ENCODE results near the gene NRSN1.
"Not testable (repeated sequence)": the region's sequence is repeated elsewhere in the genome, so short reads cannot be mapped to it uniquely, and the experiment has no call there.

NRSN1 gene

DNA sequence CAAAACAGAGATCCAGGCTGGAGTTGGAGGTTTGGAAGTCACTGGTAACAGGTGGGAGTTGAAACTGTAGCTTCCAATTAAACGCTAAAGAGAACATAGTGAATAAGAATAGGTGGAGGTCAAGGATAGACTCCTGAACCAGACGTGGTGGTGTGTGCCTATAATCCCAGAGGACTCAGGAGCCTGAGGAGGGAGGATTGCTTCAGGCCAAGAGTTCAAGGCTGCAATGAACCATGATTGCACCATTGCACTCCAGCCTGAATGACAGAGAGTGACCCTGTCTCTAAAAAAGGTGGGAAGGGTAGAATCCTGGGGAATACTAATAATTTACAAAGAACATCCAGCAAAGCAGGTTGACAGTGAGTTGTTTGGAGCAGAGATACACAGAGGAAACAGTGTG is 13.6 kb downstream of the NRSN1 start:
- no peak overlapping the region for H3K27ac ChIP-seq
- no peak overlapping the region for H3K4me3 ChIP-seq

DNA sequence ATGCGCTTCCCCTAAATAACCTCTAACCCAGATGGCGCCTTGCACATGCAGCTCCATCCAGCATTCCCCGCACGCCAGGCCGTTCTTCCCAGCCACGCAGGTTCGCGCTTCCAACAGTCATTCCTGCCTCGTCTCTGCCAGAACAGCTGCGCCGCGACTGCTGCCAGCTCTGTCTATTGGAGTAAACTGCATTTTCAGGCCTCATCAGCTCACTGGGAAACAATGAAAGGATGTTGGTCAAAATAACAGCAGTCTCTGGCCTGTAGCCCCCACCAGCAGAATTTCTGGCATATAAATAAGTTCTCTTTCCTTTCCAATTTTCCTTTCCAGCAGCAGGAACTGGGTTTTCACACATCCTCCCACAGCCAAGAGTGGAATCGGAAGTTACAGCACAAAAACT is 14.6 kb downstream of the NRSN1 start:
- Histone ChIP-seq H3K27ac (no peak overlapping the region), H3K4me3 (no peak overlapping the region)

DNA sequence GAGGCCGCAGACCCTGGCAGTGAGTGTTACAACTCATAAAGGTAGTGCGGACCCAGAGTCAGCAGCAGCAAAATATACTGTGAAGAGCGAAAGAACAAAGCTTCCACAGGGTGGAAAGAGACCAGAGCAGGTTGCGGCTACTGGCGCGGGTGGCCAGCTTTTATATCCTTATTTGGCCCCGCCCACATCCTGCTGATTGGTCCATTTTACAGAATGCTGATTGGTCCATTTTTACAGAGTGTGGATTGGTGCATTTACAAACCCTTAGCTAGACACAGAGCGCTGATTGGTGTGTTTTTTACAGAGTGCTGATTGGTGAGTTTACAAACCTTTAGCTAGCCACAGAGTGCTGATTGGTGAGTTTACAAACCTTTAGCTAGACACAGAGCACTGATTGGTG is 16.7 kb downstream of the NRSN1 start:
- not testable (repeated sequence) for H3K4me3 ChIP-seq, H3K27ac ChIP-seq

DNA sequence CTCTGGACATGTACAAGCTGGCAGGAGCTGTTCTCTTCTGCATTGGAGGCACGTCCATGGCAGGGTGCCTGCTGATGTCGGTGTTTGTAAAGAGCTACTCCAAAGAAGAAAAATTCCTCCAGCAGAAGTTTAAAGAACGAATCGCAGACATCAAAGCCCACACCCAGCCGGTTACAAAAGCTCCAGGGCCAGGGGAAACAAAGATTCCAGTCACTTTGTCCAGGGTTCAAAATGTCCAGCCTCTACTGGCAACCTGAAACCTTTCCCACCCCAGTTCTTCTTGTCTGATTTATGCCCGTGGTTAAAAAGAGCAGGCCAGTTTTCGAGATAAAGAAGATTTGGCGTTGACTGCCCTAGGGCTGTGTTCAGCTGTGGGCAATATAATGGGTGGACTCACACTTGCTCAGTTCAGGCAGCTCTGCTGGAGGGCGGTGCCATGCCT is 19.7 kb downstream of the NRSN1 start:
- Histone ChIP-seq H3K27ac (no peak overlapping the region), H3K4me3 (no peak overlapping the region)

DNA sequence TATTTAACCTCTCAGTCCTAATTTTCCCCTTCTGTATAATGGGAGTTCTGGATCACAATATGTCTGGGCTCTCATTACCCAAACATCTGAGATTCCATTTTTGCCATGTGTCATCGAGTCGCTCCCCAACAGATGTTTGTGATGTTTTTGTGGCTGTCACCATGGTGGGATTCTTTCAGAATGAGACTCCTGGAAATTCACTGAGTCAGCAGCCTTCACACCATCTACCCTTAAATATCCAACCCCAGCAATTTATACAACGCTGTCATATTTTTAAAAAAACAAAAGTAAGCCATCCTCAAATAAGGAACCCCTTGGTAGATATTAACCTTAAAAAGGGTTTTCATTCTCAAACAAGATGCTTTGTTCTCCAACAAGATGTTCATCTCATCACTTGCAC is 20.9 kb downstream of the NRSN1 start:
- H3K27ac ChIP-seq: no peak overlapping the region
- H3K4me3 ChIP-seq: no peak overlapping the region

DNA sequence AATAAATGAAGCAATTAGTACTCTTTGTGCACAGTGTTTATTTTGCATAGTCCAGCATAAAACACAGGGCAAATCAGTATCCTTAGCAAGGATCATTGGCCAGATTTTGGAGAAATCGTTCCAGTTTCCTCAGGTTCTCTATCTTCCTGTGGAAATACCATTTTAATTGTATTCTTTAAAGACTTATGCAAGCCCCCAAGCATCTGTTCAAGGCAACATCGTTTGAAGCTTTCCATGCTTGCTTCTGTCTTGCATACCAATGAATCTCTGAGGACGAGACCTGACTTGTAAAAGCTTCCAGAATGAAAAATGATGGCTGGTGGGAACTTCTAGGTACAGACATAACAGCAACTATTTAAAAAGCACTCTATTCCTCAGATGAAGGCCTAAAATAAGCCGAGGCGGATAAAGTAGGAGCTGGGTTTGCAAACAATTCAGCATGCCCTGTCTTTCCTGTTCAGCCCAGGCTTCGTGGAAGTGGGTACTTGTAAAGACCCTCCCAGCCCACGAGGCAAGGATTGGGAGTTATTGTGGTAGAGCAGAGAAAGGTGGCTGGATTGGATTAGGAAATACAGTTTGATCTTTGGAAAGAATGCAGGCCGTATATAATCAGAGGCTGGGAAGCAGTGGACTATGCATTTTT is 21.6 kb downstream of the NRSN1 start:
- Histone ChIP-seq H3K4me3 (no peak overlapping the region), H3K27ac (no peak overlapping the region)

DNA sequence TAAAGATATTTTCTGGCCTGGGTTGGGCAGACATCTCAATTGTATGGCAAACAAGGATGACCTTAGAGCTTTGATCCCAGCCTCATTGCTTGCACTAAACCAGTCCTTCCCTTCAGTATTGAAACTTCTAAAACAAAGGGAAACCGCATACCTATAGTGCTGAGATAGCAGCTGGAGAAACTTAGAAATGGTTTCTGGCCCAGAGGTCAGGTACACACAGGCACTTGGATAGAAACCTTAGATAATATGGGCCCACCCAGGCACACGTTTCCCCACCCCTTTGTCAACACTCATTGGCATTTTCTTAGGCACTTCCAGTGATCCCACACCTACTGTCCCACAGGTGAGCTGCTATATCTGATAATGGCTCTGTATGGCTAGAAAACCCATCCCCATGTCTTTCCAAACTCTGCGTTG is 22.1 kb downstream of the NRSN1 start:
- Histone ChIP-seq H3K4me3 (no peak overlapping the region), H3K27ac (no peak overlapping the region)

DNA sequence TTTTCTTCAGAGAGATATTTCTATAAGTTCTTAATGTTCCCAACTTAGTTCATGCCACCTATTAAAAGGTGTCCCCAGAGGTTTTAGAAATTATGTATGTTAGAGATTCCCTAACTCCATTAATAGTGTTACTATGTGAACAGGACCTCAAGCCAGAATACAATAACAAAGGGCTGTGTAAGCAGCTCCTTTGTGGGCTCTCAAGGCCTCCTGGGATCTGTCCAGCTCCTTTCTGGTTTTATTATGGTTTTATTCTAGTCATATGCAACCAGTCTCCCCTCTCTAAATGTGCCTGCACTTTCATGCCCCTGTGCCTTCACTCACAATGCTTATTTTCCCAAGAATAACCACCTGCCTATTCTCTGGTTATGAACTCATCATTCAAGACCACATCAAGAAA is 22.7 kb downstream of the NRSN1 start:
- Histone ChIP-seq H3K27ac (no peak overlapping the region), H3K4me3 (no peak overlapping the region)

DNA sequence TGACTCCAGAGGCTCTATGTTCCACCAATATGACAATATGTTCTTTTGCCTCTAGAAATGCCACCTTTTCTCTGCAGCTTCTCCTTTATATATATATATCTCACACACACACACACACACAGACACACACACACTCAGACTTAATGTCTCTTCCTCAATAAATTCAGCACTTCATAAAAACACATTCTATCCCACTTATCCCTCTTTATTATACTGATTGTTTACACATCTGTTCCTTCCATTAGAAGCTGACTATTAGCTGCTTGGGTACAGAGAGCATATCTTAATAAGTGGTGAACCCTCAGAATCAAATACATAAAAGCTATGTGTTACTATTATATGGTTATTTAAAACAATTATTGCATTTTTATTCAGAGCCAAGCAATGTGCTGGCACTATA is 23.3 kb downstream of the NRSN1 start:
- Histone ChIP-seq H3K4me3 (no peak overlapping the region), H3K27ac (no peak overlapping the region)

DNA sequence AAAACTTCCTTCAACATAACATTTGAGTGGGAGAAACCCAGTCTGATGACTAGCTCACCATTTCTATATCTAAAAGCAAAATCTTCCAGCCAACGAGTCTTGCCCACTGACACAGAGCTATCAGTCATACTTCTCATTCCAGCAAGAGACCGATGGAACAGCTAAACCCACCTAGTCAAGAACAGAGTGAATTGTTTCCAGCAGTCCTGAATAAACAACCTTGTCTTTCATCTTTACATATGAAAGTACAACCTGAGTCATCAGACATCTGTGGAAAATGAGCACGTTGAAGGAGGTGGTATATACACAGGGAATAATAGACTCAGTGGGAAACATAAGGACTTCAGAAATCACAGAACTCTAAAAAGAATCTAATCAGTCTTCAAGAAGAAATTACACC is 23.8 kb downstream of the NRSN1 start:
- Histone ChIP-seq H3K4me3 (no peak overlapping the region), H3K27ac (no peak overlapping the region)

DNA sequence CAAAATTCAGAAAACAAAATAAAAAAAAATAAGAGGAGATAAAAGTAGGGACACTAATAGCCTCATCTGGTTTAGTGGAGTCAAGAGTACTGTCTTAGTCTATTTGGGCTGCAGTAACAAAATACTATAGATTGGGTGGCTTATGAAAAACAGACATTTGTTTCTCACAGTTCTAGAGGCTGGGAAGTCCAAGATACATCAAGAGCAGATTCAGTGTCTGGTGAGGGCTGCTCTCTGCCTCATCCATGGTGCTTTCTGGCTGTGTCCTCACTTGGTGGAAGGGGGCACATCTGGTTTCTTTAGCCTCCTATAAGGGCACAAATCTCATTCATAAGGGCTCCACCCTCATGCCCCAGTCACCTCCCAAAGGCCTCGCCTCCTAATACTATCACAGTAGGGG is 26.0 kb downstream of the NRSN1 start:
- Histone ChIP-seq H3K4me3 (no peak overlapping the region), H3K27ac (no peak overlapping the region)

DNA sequence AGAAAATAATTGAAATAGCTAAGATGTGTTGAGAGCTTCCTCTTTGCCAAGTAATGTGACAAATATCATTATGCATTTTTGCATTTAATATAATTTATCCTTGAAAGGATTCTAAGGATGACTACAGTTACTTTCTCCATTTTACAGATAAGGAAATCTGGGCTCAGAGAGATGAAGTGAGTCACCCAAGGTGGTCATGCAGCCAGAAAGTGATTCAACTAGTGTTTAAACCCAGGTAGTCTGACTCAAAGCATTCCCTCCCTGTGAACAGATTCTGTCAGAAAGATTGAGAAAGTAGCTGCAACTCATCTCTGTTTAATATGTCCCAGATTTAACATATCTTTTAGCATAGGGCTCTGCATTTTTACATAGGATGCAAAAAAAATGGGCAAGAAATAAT is 28.1 kb downstream of the NRSN1 start:
- no peak overlapping the region for H3K4me3 ChIP-seq
- H3K27ac ChIP-seq: no peak overlapping the region

DNA sequence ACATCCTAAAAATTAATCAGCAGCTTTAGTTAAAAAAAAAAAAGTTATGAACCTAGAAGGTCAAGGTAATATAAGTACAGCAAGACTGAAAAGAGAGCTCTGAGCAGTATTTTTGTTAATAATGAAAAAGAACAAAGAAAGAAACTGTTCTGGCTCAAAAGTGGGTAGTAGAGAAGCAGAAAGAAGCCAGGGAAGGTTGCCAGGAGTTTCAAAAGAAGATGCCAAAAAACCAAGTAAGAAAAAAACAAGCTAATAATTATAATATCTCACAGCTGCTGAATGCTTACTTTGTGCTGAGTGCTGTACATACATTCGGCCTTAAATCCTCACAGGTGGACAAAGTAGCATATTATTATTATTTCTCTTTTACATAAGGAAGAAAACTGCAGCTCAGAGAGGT is 31.9 kb downstream of the NRSN1 start:
- Histone ChIP-seq H3K4me3 (no peak overlapping the region), H3K27ac (no peak overlapping the region)

DNA sequence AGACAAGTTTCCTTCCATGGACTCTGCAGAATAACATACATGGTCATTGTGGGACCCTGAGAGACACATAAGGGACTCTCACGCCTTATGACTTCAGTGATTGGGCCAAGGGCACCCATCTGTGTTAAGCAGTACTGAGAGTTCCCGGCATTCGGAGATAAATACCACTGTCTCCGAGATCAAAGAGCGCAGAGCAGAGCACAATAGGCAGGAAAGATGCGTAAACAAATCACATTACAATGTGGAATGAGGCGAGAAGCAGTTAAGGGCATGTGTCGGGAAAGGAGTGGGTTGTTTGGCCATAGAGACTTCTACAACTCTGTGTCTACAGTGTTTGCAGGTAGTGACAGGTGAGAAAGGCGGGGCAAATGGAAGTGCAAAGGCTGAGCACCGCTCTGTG is 57.6 kb downstream of the NRSN1 start:
- Histone ChIP-seq H3K4me3 (no peak overlapping the region), H3K27ac (no peak overlapping the region)

DNA sequence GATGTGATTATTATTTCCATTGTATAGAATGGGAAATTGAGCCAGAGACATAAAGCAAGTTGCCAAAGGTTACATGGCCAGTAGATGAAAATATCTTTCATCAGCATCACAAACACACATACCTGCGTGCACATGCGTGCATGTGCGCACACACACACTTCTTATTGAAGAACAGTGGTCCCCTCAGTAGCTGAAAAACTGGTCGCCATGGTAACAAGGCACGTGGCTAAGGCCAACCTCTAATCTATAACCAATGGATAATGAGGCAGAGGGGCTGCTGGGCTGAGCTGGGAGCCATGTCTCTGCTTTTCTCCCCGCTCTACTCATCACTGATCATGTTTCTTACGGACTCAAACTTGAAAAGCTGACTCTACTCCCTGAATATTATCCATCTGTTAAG is 60.3 kb downstream of the NRSN1 start:
- Histone ChIP-seq H3K27ac (no peak overlapping the region), H3K4me3 (no peak overlapping the region)

DNA sequence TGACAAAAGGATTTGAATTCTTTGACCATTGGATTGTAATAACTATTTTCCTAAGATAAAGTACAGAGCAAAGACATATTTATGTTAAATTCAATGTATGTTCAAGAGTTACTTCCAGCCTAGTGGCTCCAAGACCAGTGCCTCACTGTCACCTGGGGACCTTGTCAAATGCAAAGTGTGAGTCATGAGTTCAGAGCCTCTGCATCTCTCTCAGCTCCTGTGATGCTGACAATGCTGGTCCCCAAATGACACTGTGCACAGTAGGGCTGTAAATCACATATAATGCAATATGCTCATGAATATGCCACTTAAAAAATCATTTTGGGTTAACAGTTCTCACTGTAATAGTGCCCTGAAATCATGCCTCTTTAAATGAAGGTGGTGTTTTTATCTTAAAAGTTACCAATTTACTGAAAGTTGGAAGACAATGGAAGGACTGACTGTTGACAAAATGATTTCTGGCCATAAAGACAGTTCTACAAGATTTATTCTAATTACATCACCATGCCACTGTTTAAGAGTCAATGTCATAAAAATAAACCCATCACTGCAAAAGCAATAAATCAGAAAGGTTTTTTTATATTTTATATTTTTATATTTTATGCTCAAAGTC is 62.1 kb downstream of the NRSN1 start:
- no peak overlapping the region for H3K27ac ChIP-seq
- no peak overlapping the region for H3K4me3 ChIP-seq

DNA sequence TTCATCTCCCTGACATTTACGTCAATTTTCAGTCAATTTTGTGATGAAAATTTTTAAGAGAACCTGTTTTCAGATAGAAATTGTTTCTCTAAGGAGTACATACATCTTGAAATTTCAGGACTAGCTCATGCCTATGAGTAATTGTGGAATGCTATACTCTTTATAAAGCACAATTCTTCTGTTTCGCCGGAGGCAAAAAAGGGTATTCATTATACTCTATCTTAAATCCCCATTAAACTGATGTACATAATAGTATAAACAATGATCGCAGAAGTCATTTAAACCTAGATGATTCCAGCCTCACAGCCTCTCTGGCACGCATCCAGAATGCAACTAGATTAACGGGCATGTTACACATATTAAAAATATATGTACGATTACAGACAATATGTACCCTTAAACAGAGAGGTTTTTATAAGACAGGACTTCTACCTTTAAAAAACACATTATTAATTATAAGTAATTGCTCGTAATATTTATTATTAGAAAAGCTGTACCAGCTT is 62.6 kb downstream of the NRSN1 start:
- Histone ChIP-seq H3K4me3 (no peak overlapping the region), H3K27ac (no peak overlapping the region)

DNA sequence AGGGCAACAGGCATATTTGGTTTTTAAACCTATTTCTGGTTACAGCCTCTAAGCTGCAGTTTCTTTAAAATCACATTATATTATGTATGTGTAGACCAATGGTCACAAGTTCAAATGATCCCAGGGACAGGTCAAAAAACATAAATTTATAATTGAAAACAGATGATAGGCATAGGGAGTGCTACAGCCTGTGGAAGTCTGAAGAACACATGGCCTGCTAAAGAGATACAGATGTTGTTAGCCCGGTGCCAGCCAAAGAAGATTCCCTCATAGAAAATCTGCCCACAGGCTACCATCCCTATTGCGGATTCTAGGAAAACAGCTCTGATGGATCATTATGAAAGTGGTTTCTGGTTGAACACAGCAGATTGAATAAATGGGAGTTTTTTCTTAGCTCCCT is 65.3 kb downstream of the NRSN1 start:
- Histone ChIP-seq H3K27ac (no peak overlapping the region), H3K4me3 (no peak overlapping the region)

DNA sequence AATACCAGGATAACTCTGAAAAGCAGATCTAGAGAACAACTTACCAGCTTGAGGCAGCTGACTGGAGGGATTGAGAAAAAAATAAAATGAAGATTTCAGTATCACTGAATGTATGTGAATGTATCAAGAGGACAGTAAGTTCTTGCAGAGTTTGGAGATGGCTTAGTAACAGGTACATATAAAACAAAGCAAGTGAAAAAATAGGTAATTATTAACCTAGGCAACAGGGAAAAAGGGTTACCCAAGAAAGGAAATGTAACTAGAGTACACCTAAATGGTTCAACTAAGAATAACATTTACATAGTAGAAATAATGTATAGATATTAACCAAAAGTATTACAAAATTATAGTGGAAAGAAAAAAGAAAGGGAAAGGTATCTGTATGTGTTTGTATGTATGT is 67.3 kb downstream of the NRSN1 start:
- Histone ChIP-seq H3K27ac (no peak overlapping the region), H3K4me3 (no peak overlapping the region)

DNA sequence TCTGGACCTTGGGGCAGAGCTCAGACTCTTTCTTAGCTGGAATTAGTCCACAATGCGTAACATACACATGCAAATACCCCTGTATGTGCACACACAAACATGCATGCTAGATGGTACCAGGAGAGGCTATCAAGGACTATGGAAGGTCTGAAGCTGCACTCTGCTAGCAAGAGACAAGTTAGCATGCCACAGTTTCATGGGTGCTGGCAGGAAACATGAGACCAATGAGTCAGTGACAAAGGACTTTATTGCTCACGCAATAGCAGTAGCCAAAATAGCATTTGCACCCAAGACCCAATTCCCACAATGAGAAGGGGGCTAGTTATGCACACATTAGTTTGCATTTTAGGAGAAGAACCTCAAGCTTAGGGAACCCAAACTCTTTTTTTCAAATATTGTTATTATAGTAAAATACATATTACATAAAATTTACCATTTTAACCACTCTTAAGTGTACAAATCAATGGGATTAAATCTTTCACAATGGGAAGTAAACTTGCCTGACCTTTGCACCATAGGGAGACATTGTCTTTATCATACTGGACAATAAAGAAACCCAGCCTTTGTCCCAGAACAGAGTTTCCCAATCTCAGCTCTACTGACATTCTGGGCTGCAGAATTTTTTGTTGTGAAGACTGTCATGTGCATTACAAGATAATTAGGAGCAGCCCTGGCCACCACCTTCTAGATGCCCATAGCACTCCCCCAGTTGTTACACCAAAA is 69.1 kb downstream of the NRSN1 start:
- Histone ChIP-seq H3K4me3 (no peak overlapping the region), H3K27ac (no peak overlapping the region)

DNA sequence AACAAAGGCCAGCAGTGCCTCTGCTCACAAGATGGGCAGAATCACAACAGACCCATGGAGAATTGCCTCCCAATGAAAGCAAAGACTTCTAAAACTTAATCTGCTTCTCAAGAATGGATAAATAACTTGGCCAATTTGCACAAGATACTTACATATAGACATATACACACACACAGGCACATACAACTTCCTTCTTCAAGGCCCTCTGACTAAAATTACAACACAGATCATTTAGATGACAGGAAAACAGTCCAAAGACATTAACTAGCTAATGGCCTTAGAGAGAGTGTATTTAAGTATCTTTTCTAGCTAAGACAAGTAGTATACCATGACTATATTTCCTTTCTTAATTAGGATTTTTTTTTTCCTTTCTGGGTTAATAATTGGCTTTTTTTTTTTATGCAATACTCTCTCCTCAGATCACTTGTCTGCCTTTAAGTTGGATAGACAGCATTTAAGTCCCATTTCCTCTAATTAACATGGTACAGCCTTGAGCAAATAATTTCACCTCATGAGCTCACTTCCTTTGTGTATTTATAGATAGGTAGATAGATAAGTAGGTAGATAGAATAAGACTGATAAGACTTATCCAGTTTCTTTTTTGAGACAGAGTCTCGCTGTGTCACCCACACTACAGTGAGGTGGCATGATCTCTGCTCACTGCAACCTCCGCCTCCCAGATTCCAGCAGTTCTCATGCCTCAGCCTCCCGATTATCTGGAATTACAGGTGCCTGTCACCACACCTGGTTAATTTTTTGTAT is 70.0 kb downstream of the NRSN1 start:
- Histone ChIP-seq H3K27ac (no peak overlapping the region), H3K4me3 (no peak overlapping the region)

Data from skin epidermis (tissue), 12 donors.